ENCODE results near the gene LRRC9. TPM values are rescaled to one million over a fixed set of nuclear protein-coding genes. Genes with fewer than 3 reads are reported as not detected.

The LRRC9 gene
- total RNA-seq, 4 donors from 2014 or later, result not detected

DNA sequence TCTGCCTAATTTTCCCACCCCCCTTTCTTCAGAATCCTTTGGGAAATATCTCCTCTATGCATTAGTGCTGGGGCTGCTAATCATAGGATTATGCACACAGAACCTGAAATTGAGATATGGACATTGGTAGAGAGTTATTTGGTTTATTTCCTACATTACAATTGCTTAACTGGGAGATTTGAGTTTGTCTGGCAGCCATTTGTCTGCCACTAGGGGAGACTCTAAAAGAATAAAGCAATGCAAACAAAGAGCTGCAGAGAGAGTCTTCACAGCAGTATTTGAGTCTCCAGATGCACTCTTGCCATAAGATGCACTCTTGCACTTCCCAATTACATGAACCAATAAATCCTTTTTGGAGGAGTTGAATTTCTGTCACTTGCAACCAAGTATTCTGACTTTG is 159.8 kb downstream of the LRRC9 start:
- no peaks in the 10 kb centered on the region for H3K27me3 ChIP-seq
- no peaks in the 10 kb centered on the region for H3K9me3 ChIP-seq
- H3K4me3 ChIP-seq, result no peak overlapping the region
- no peak for TF ChIP-seq EP300 (IDR thresholded peaks at IDR 0.05)
- TF ChIP-seq CTCF (IDR thresholded peaks at IDR 0.05), result no peak
- no peak for ATAC-seq
- H3K4me1 ChIP-seq, result no peaks in the 10 kb centered on the region
- H3K27ac ChIP-seq, result no peak overlapping the region
- H3K36me3 ChIP-seq, result no peaks in the 10 kb centered on the region

DNA sequence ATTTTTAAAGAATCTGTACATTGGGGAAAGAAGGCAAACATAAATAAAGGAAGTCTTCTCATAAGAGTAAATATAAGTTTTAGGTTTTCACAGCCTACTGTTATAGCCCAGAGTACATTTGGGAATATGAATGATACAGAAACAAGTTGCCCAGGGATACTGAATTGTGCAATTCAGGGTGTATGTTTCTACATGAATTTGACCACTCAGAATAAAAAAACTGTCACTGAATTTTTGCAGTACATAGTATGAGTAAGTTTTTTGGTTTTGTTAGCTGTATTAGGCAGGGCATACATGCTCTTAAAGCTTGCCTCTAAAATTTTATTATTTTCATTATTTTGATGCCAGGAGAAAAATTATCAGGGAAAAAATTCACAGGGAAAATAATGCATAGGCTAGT is 165.1 kb downstream of the LRRC9 start:
- TF ChIP-seq POLR2A (IDR thresholded peaks at IDR 0.05) (no peak), CTCF (IDR thresholded peaks at IDR 0.05) (no peak), POLR2AphosphoS5 (IDR thresholded peaks at IDR 0.05) (no peak), EP300 (IDR thresholded peaks at IDR 0.05) (no peak)
- Histone ChIP-seq H3K27ac (no peak overlapping the region), H3K4me1 (no peaks in the 10 kb centered on the region), H3K9me3 (no peaks in the 10 kb centered on the region), H3K27me3 (no peaks in the 10 kb centered on the region), H3K36me3 (no peaks in the 10 kb centered on the region), H3K4me3 (no peak overlapping the region)
- no peak for ATAC-seq

GRCh38 chr14:60085693-60086092 is 165.7 kb downstream of the LRRC9 start:
- Histone ChIP-seq H3K9me3 (no peaks in the 10 kb centered on the region), H3K4me3 (no peak overlapping the region), H3K36me3 (no peaks in the 10 kb centered on the region), H3K4me1 (peaks cover 0 to 5% (median 0%) of the 10 kb centered on the region in 3 donors), H3K27me3 (no peaks in the 10 kb centered on the region), H3K27ac (no peak overlapping the region)
- TF ChIP-seq EP300 (IDR thresholded peaks at IDR 0.05) (no peak), POLR2AphosphoS5 (IDR thresholded peaks at IDR 0.05) (no peak), POLR2A (IDR thresholded peaks at IDR 0.05) (no peak), CTCF (IDR thresholded peaks at IDR 0.05) (no peak)
- 90 to 96% methylated on average over 3 of the region's 3 CpGs for WGBS, 2 donors (ENCODE audit: low coverage in 1 of 2)
- no peak for ATAC-seq

DNA sequence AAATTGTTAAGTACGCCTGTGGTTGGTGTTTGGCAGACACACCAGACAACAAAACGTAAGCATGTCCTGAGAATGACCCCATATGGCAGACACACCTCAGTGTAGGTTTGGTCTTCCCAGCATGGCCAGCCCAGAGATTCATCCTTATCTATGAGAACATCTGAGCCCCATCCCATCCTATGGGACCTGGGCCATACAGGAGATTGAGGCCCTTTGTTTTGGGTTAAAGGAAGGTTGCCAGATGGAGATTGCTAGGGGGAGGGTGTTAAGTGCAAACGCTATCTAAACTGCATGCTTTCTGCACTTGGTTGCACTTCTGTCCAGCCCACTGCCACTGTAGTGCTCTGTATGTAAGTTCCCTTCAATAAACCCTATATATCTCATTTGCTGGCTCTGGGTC is 167.7 kb downstream of the LRRC9 start:
- WGBS, 2 donors (ENCODE audit: low coverage in 1 of 2), result 79 to 80% methylated on average over 2 to 3 of the region's 3 CpGs

GRCh38 chr14:60089221-60089620 is 169.3 kb downstream of the LRRC9 start:
- Histone ChIP-seq H3K27ac (no peak overlapping the region), H3K4me3 (no peak overlapping the region), H3K36me3 (no peaks in the 10 kb centered on the region), H3K9me3 (no peaks in the 10 kb centered on the region), H3K4me1 (peaks cover 3 to 24% (median 5%) of the 10 kb centered on the region in 3 donors), H3K27me3 (no peaks in the 10 kb centered on the region)
- 46 to 48% methylated on average over 4 of the region's 4 CpGs for WGBS, 2 donors (ENCODE audit: low coverage in 1 of 2)
- TF ChIP-seq CTCF (IDR thresholded peaks at IDR 0.05) (no peak), POLR2A (IDR thresholded peaks at IDR 0.05) (no peak), POLR2AphosphoS5 (IDR thresholded peaks at IDR 0.05) (no peak), EP300 (IDR thresholded peaks at IDR 0.05) (no peak)
- no peak for ATAC-seq

More for the DNA sequence above, 167.7 kb downstream of the LRRC9 start:
- Histone ChIP-seq H3K27ac (no peak overlapping the region), H3K27me3 (no peaks in the 10 kb centered on the region), H3K36me3 (no peaks in the 10 kb centered on the region), H3K9me3 (no peaks in the 10 kb centered on the region), H3K4me1 (peaks cover 0 to 9% (median 0%) of the 10 kb centered on the region in 3 donors), H3K4me3 (no peak overlapping the region)
- ATAC-seq, result no peak
- TF ChIP-seq POLR2A (IDR thresholded peaks at IDR 0.05) (no peak), CTCF (IDR thresholded peaks at IDR 0.05) (no peak), POLR2AphosphoS5 (IDR thresholded peaks at IDR 0.05) (no peak), EP300 (IDR thresholded peaks at IDR 0.05) (no peak)

Measured in gastroesophageal sphincter (tissue), 4 donors.